ENCODE measurements around the gene EIF4E. TPM values are rescaled to one million over a fixed set of nuclear protein-coding genes. Genes with fewer than 3 reads are reported as not detected.
"Not testable (repeated sequence)": the region's sequence is repeated elsewhere in the genome, so short reads cannot be mapped to it uniquely, and the experiment has no call there.

Gene EIF4E
- total RNA-seq, 1 donor = 128 TPM

- no peak for DNase-seq (ENCODE audit: low read depth)
Measured at GRCh38 chr4:98838531-98838930, 90.4 kb downstream of the EIF4E start.

GRCh38 chr4:98833384-98833783 is 95.5 kb downstream of the EIF4E start:
- no peak for DNase-seq (ENCODE audit: low read depth)
- no peak overlapping the region for H3K4me3 ChIP-seq (ENCODE audit: low read depth, low read length)
- TF ChIP-seq CTCF (IDR thresholded peaks at IDR 0.05; ENCODE audit: insufficient read depth, low read length) = no peak

More at GRCh38 chr4:98838531-98838930, 90.4 kb downstream of the EIF4E start:
- H3K4me3 ChIP-seq (ENCODE audit: low read depth, low read length) = no peak overlapping the region
- no peak for TF ChIP-seq CTCF (IDR thresholded peaks at IDR 0.05; ENCODE audit: insufficient read depth, low read length)

- not testable (repeated sequence) for DNase-seq (ENCODE audit: low read depth); H3K4me3 ChIP-seq (ENCODE audit: low read depth, low read length)
Measured at GRCh38 chr4:98831036-98831435, 97.9 kb downstream of the EIF4E start.

Small RNA genes within 50 kb of the gene (small RNA-seq; reads per million reads assigned to genes)
- not detected for gene RNU7-149P
- not detected for gene TBCAP3

Other genes starting within 250 kb of the EIF4E start
- 57.5 and 64.6 TPM in 2 replicates for gene METAP1, start 66.6 kb upstream of the EIF4E start, total RNA-seq (ENCODE audit: low replicate concordance)
- 294 and 466 TPM in 2 replicates for gene ADH5, start 159.7 kb upstream of the EIF4E start, total RNA-seq (ENCODE audit: low replicate concordance)
- not detected in 2 replicates for gene ADH4, start 215.2 kb upstream of the EIF4E start, total RNA-seq (ENCODE audit: low replicate concordance)